Smooth muscle cell of bladder (primary cell): ENCODE measurements around the gene PROM2. TPM values are rescaled to one million over a fixed set of nuclear protein-coding genes. Genes with fewer than 3 reads are reported as not detected.

ENCODE experiments used
- total RNA-seq: library from RNA; depleted of rRNA; stranded (reverse); fragments of >200 nt; gene quantifications from 2 replicates; pipeline ENCODE4 v1.2.3, GENCODE V29; 2014

The PROM2 gene, protein sequence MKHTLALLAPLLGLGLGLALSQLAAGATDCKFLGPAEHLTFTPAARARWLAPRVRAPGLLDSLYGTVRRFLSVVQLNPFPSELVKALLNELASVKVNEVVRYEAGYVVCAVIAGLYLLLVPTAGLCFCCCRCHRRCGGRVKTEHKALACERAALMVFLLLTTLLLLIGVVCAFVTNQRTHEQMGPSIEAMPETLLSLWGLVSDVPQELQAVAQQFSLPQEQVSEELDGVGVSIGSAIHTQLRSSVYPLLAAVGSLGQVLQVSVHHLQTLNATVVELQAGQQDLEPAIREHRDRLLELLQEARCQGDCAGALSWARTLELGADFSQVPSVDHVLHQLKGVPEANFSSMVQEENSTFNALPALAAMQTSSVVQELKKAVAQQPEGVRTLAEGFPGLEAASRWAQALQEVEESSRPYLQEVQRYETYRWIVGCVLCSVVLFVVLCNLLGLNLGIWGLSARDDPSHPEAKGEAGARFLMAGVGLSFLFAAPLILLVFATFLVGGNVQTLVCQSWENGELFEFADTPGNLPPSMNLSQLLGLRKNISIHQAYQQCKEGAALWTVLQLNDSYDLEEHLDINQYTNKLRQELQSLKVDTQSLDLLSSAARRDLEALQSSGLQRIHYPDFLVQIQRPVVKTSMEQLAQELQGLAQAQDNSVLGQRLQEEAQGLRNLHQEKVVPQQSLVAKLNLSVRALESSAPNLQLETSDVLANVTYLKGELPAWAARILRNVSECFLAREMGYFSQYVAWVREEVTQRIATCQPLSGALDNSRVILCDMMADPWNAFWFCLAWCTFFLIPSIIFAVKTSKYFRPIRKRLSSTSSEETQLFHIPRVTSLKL
- 0.14 and 0.28 TPM in 2 replicates for total RNA-seq

GRCh38 chr2:95274291-95275150, at the start of gene PROM2:
Gene PROM2, plus strand, starts transcription at chr2:95274449. Its CDS starts 137 bp downstream, at chr2:95274586.

GRCh38 chr2:95296880-95297487, 22.7 kb downstream of the PROM2 start, which contains the start of gene KCNIP3:
Gene KCNIP3, plus strand, starts transcription at chr2:95297347. Its CDS starts 92 bp downstream, at chr2:95297439.

Other genes with a start within 250 kb of the PROM2 start
- gene MAL, start 248.7 kb upstream of the PROM2 start, total RNA-seq: not detected in 2 replicates
- gene MRPS5, start 152.6 kb upstream of the PROM2 start, total RNA-seq: 48.8 and 57.8 TPM in 2 replicates
- 9.1 and 12.7 TPM in 2 replicates for gene ZNF514, start 114.6 kb upstream of the PROM2 start, total RNA-seq
- 6.1 and 9.8 TPM in 2 replicates for gene ZNF2, start 108.6 kb upstream of the PROM2 start, total RNA-seq
- 3.0 and 4.7 TPM in 2 replicates for gene ZNF892, start 66.9 kb upstream of the PROM2 start, total RNA-seq
- 0.57 and 1.0 TPM in 2 replicates for gene KCNIP3, start 22.9 kb downstream of the PROM2 start, total RNA-seq
- 20.8 and 22.1 TPM in 2 replicates for gene FAHD2A, start 128.3 kb downstream of the PROM2 start, total RNA-seq
- gene TRIM43B, start 210.3 kb downstream of the PROM2 start, total RNA-seq: not detected in 2 replicates